Cardiac muscle cell (in vitro differentiated cells and primary cell): ENCODE data around the gene FRAS1. TPM values are rescaled to one million over a fixed set of nuclear protein-coding genes. Genes with fewer than 3 reads are reported as not detected.

ENCODE experiments used
- DNase-seq, 2 donors: peaks; one replicate each; pipeline versions ENCODE4 v3.0.0 to v3.0.0-alpha.2; 2010 to 2017; ENCODE audit warnings: low read depth in 1 of 2, low spot score in 1 of 2
- H3K27ac ChIP-seq: fragments of 200-600 bp; sonication (generic); 2 replicates; pipeline ENCODE4 v1.5.1; 2016
- H3K27me3 ChIP-seq: fragments of 200-600 bp; sonication (generic); 2 replicates; pipeline ENCODE4 v1.6.0; 2016; ENCODE audit warnings: control low read depth
- H3K36me3 ChIP-seq: fragments of 200-600 bp; sonication (generic); 2 replicates; pipeline ENCODE4 v1.5.1; 2016; ENCODE audit warnings: control low read depth
- H3K4me1 ChIP-seq: fragments of 200-600 bp; sonication (generic); 2 replicates; pipeline ENCODE4 v1.8.1; 2017; ENCODE audit warnings: low read depth, mild to moderate bottlenecking, mixed run types
- H3K4me3 ChIP-seq: fragments of 200-600 bp; sonication (generic); 2 replicates; pipeline ENCODE4 v1.5.1; 2016; ENCODE audit warnings: mild to moderate bottlenecking
- H3K9me3 ChIP-seq: fragments of 200-600 bp; sonication (generic); 2 replicates; pipeline ENCODE4 v1.5.1; 2017; ENCODE audit warnings: low read depth, mild to moderate bottlenecking, control low read depth
- CTCF ChIP-seq: IDR thresholded peaks from 2 replicates; pipeline ENCODE4 v1.5.1; 2012; ENCODE audit warnings: low read depth, mild to moderate bottlenecking, low read length
- polyA plus RNA-seq: library from polyadenylated mRNA; unstranded; fragments of >200 nt; fragmentation: Nextera tagmentation; extraction: Ambion mirVana; gene quantifications from 2 replicates; pipeline ENCODE4 v1.2.1, GENCODE V29; 2016
- total RNA-seq: library from RNA; depleted of rRNA; stranded (reverse); fragments of >200 nt; gene quantifications from 2 replicates; pipeline ENCODE4 v1.2.3, GENCODE V29; 2016

FRAS1 gene
- total and polyA plus RNA-seq, 2 experiments from 2014 or later = 4.4 to 20.4 TPM

- H3K4me1 ChIP-seq = peaks cover 1% of the 10 kb centered on the region
- no peak overlapping the region for H3K27ac ChIP-seq
Measured at GRCh38 chr4:78557841-78558240, 500.7 kb downstream of the FRAS1 start.

DNA sequence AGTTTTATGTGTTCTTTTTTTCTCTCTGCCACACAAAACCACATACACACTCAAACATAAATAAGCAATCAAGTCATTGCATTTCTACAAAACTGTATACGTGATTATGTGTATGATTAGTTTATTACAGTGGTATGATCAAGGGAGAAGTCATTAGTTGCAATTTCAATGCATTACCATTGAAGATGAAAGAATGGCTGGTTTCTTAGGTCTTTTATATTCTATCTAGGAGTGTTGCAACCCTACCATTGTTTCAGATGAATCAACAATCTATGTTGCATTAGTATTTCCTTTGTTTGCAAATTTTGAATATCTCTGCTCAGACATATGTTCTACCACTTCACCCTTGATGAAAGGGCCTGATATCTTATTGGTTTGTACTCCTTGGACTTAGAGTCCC is 501.3 kb downstream of the FRAS1 start:
- no peak overlapping the region for H3K4me3 ChIP-seq
- DNase-seq = peak in 1 of 2 donors; percentile 65
- no peaks in the 10 kb centered on the region for H3K36me3 ChIP-seq
- no peaks in the 10 kb centered on the region for H3K9me3 ChIP-seq
- no peaks in the 10 kb centered on the region for H3K4me1 ChIP-seq
- H3K27me3 ChIP-seq = no peaks in the 10 kb centered on the region
- TF ChIP-seq CTCF = no peak
- no peak overlapping the region for H3K27ac ChIP-seq

More at GRCh38 chr4:78557841-78558240, 500.7 kb downstream of the FRAS1 start:
- Histone ChIP-seq H3K36me3 (no peaks in the 10 kb centered on the region), H3K9me3 (no peaks in the 10 kb centered on the region), H3K27me3 (no peaks in the 10 kb centered on the region), H3K4me3 (no peak overlapping the region)
- DNase-seq = no peak
- TF ChIP-seq CTCF = no peak

GRCh38 chr4:78560296-78560963 is 503.3 kb downstream of the FRAS1 start:
- TF ChIP-seq CTCF = no peak
- peak in 1 of 2 donors; percentile 93 for DNase-seq
- H3K9me3 ChIP-seq = no peaks in the 10 kb centered on the region
- H3K36me3 ChIP-seq = no peaks in the 10 kb centered on the region
- no peak overlapping the region for H3K27ac ChIP-seq
- no peaks in the 10 kb centered on the region for H3K27me3 ChIP-seq
- no peaks in the 10 kb centered on the region for H3K4me1 ChIP-seq
- no peak overlapping the region for H3K4me3 ChIP-seq

DNA sequence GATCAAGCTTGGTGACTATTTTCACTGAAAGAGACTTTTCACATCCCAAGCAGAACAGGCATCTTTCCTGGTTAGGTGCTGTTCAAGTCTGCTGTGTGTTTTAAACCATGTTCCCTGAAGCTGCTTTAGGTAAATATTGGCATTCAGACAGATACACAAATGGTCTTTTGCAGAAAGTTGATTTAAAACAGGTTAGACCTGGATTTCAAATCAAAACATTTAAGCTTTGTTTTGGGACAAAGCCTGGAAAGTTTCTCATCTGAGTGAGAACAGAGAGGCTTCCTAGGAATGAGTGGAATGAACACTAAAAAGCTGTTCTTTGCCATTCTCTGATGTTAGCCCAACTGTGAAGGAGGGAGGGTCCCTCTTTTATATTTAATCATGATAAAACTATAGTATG is 504.6 kb downstream of the FRAS1 start:
- Histone ChIP-seq H3K27ac (no peak overlapping the region), H3K36me3 (no peaks in the 10 kb centered on the region), H3K4me1 (no peaks in the 10 kb centered on the region), H3K4me3 (no peak overlapping the region), H3K27me3 (no peaks in the 10 kb centered on the region), H3K9me3 (no peaks in the 10 kb centered on the region)
- peak in 1 of 2 donors; percentile 54 for DNase-seq
- TF ChIP-seq CTCF = no peak

DNA sequence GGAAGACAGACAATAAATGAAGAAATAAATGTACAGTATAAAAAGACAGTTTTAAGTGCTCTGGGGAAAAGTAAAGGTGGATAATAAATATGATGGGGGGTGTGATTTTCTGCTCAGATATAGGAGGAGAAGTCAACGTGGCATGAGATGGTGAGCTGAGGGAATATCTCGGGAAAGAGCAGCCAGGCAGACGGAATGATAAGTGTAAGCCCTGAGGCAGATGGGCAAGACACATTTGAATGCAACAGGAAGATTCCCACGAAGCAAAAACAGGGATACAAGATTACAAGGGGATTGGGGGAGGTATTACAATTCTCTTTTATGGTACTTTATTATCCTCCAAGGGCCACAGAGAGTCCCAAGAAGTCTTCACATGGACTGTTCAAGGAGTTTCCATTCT is 505.6 kb downstream of the FRAS1 start:
- Histone ChIP-seq H3K4me1 (peaks cover 4% of the 10 kb centered on the region), H3K27ac (no peak overlapping the region)

More for the DNA sequence above, 505.6 kb downstream of the FRAS1 start:
- DNase-seq = no peak
- Histone ChIP-seq H3K27me3 (no peaks in the 10 kb centered on the region), H3K9me3 (no peaks in the 10 kb centered on the region), H3K36me3 (no peaks in the 10 kb centered on the region), H3K4me3 (no peak overlapping the region)
- TF ChIP-seq CTCF = no peak
